ENCODE measurements around the gene NUCB2.
"Not testable (repeated sequence)": the region's sequence is repeated elsewhere in the genome, so short reads cannot be mapped to it uniquely, and the experiment has no call there.

NUCB2 gene

DNA sequence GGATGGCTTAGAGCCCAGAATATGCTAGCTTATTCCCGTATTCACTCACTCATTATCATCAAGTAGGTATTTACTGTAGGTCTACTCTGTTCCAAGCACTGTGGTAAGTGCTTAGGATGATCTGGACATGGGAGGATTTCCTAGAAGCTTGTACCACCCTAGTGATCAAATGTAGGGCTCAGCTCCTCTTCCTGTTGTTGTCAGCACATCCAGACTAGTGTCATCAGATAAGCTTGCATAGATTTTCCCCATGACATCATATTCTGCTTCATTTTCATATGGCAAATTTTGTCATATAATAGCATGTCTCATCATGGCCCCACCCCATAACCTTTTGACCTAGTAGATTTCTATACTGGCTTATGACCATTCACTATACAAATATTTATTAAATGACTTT lies 19.3 kb upstream of the NUCB2 start:
- ATAC-seq (peak; percentile 27), DNase-seq (no peak)
- Mint-ChIP-seq H3K4me1 (peaks cover 34% of the 10 kb centered on the region), H3K4me3 (no peak overlapping the region), H3K27me3 (peaks cover under 1% of the 10 kb centered on the region), H3K27ac (no peak overlapping the region), H3K9me3 (no peaks in the 10 kb centered on the region), H3K36me3 (ENCODE audit: low read depth) (no peaks in the 10 kb centered on the region)

DNA sequence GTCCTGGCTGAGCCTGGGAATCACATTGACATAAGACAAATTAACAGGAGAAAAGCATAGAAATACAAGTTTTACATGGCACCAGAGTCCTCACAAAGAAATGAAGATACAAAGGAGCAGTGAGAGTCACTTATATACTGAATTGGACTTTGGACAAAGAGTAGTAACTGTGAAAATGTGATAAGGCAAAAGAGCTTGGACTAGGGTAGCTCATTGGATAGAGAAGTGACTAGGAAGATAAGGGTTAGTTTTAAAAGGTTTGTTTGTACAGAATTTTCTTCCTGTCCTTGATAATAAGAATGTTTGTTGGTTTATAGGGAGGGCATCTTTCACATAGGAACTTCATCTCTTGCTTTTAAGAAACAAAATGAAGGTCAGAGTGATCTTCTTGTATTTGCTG lies 17.9 kb upstream of the NUCB2 start:
- ATAC-seq (no peak), DNase-seq (no peak)
- H3K27ac Mint-ChIP-seq, result no peak overlapping the region
- H3K4me1 Mint-ChIP-seq, result peaks cover 34% of the 10 kb centered on the region
- no peaks in the 10 kb centered on the region for H3K27me3 Mint-ChIP-seq
- no peaks in the 10 kb centered on the region for H3K9me3 Mint-ChIP-seq
- H3K36me3 Mint-ChIP-seq (ENCODE audit: low read depth), result no peaks in the 10 kb centered on the region
- no peak overlapping the region for H3K4me3 Mint-ChIP-seq

DNA sequence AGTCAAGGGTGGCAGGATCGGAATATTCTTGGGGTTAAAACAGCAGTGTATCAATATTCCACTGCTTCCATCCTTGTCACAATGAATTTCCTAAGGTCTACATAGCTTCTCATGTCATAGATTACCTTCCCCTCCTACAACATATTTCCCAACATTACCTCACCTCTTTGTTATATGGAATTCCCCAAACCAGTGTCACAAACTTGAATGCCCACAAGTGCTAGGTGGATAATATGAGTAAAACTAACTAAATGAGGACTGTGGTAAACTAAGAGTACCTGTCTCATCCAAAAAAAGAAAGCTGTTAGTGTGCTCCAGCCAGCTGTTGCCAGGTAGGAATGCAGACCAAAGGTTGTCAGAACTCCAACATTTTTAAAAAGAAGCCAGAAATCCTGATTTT lies 17.0 kb upstream of the NUCB2 start:
- H3K36me3 Mint-ChIP-seq (ENCODE audit: low read depth), result no peaks in the 10 kb centered on the region
- no peaks in the 10 kb centered on the region for H3K9me3 Mint-ChIP-seq
- ATAC-seq (peak; percentile 29), DNase-seq (no peak)
- H3K27ac Mint-ChIP-seq, result peak overlapping the region; percentile 8
- H3K4me1 Mint-ChIP-seq, result peaks cover 36% of the 10 kb centered on the region
- H3K27me3 Mint-ChIP-seq, result peaks cover 2% of the 10 kb centered on the region
- H3K4me3 Mint-ChIP-seq, result no peak overlapping the region

DNA sequence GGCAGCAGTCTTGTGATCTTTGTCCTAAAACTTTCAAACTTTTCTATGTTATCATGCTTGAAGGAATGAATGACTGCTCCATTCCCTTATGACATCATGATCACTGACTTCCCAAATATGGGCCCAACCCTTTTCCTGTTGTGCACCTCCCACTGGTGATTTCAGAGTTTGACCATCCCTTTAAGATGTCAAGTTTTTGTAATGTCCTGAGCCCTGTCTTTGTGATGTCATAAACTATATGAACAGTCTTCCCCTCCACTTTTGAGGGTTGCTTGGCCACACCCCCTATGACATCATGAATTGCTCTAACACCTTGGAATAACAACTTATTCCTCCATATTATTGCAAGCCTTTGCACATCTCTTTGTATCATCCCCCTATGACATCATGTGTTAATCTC lies 16.5 kb upstream of the NUCB2 start:
- Mint-ChIP-seq H3K9me3 (no peaks in the 10 kb centered on the region), H3K4me3 (no peak overlapping the region), H3K36me3 (ENCODE audit: low read depth) (no peaks in the 10 kb centered on the region), H3K4me1 (peaks cover 36% of the 10 kb centered on the region), H3K27me3 (peaks cover 2% of the 10 kb centered on the region), H3K27ac (no peak overlapping the region)
- no peak for ATAC-seq
- DNase-seq, result no peak

DNA sequence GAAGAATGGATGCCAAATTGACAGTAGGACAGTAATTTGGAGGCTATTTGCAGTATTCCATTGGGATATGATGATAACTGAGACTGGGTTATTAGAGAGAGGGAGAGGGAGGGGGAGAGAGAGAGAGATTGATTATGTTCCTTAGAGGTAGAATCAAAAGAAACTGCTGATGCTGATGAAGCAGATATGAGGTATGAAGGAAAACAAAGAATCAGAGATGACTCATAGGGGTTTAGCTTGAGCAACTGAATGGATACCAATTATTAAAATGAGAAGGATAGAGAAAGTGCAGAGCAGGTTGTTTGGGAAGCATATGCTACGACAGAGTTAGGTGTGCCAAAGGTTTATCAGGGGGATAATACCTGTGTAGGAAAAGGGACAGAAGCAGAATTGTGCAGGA lies 12.8 kb upstream of the NUCB2 start:
- H3K4me3 Mint-ChIP-seq, result no peak overlapping the region
- DNase-seq (no peak), ATAC-seq (no peak)
- H3K27me3 Mint-ChIP-seq, result peaks cover 2% of the 10 kb centered on the region
- no peaks in the 10 kb centered on the region for H3K36me3 Mint-ChIP-seq (ENCODE audit: low read depth)
- H3K4me1 Mint-ChIP-seq, result peaks cover 26% of the 10 kb centered on the region
- no peaks in the 10 kb centered on the region for H3K9me3 Mint-ChIP-seq
- H3K27ac Mint-ChIP-seq, result no peak overlapping the region

DNA sequence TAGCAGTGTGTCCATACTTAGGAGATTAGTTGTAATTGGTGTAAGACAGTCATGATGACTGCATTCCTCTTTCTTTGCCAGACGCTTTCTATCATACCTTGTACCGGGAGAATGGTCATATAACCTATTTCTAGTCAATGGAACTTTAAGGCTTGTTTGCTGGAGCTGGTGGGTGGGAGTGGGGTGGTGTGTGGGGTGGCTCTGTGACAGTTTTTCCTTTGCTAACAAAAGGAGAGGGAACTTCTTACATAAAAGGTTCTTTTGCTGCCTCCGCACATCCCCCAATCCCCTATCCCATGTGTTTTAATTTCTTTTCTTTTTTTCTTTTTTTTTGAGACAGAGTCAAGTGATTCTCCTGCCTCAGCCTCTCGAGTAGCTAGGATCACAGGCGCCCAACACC lies 9.8 kb upstream of the NUCB2 start:
- H3K9me3 Mint-ChIP-seq, result no peaks in the 10 kb centered on the region
- no peak overlapping the region for H3K4me3 Mint-ChIP-seq
- ATAC-seq, result no peak
- H3K36me3 Mint-ChIP-seq (ENCODE audit: low read depth), result no peaks in the 10 kb centered on the region
- peaks cover 14% of the 10 kb centered on the region for H3K4me1 Mint-ChIP-seq
- H3K27me3 Mint-ChIP-seq, result peaks cover 2% of the 10 kb centered on the region
- no peak overlapping the region for H3K27ac Mint-ChIP-seq
- no peak for DNase-seq

DNA sequence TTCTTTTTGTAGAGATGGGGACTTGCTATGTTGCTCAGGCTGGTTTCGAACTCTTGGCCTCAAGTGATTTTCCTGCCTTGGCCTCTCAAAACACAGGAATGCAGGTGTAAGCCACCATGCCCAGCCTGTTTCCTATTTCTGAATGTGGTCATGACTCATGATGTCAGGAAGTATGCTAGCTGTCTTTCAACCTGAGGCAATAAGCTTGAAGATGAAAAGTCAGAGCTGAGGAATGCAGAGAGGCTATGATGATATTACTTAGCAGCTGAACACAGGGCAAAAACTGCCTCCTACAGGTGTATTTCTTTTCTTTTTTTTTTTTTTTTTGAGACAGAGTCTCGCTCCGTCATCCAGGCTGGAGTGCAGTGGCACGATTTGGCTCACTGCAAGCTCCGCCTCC lies 9.0 kb upstream of the NUCB2 start:
- no peak overlapping the region for H3K27ac Mint-ChIP-seq
- DNase-seq, result no peak
- no peak overlapping the region for H3K4me3 Mint-ChIP-seq
- peaks cover 14% of the 10 kb centered on the region for H3K4me1 Mint-ChIP-seq
- peaks cover 3% of the 10 kb centered on the region for H3K27me3 Mint-ChIP-seq
- no peaks in the 10 kb centered on the region for H3K9me3 Mint-ChIP-seq
- peak; percentile 63 for ATAC-seq
- H3K36me3 Mint-ChIP-seq (ENCODE audit: low read depth), result no peaks in the 10 kb centered on the region

DNA sequence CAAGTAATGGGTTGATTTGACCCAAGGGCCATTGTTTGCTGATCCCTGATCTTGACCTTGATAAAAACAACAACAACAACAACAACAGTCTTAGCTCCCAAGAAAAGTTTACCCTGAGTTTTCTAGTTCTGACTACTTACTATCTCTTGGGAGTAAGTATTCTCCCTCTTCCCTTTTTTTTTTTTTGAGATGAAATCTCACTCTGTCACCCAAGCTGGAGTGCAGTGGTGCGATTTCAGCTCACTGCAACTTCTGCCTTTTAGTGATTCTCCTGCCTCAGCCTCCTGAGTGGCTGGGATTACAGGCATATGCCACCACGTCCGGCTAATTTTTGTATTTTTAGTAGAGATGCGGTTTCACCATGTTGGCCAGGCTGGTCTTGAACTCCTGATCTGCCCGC lies 8.0 kb upstream of the NUCB2 start:
- H3K9me3 Mint-ChIP-seq; H3K4me3 Mint-ChIP-seq; ATAC-seq; DNase-seq; H3K27me3 Mint-ChIP-seq; H3K36me3 Mint-ChIP-seq (ENCODE audit: low read depth); H3K27ac Mint-ChIP-seq: not testable (repeated sequence)
- peaks cover 14% of the 10 kb centered on the region for H3K4me1 Mint-ChIP-seq

DNA sequence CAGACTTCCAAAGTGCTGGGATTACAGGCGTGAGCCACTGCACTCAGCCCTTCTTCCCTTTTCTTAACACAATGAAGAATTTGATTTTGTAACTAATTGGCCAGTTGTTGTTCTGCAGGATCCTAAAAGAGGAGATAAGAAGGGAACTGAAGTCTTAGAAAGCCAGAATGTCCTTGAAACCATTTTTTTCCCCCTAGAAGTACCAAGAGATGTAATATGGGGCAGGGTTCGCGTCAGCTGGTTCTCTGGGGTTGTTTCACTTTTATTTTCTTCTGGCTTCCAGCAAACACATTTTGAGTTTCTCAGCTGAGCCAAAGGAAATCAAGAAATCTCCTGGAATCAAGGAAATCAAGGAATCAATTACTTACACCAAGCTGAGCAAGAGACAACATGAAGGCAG lies 7.6 kb upstream of the NUCB2 start:
- H3K9me3 Mint-ChIP-seq, result no peaks in the 10 kb centered on the region
- no peak for DNase-seq
- H3K4me1 Mint-ChIP-seq, result peaks cover 12% of the 10 kb centered on the region
- no peak for ATAC-seq
- H3K27me3 Mint-ChIP-seq, result peaks cover 3% of the 10 kb centered on the region
- H3K4me3 Mint-ChIP-seq, result no peak overlapping the region
- no peak overlapping the region for H3K27ac Mint-ChIP-seq
- H3K36me3 Mint-ChIP-seq (ENCODE audit: low read depth), result no peaks in the 10 kb centered on the region

DNA sequence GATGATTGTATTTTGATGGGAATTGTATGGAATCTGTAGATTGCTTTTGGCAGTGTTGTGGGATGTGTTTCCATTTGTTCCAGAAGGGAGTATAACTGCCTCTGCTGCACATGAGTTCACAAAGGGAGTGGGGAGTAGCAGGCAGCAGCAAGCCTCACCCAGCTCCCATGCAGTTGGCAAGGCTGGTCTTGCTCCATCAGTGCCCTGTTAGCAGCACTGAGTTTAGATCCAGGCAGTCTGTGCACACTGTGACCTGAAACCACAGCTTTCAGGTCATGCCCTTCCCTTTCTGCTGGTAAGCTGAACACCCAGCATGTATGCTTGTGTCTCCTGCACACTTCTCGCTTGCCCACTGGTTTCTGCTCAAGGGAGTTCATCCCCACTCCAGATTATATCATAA lies 3.7 kb upstream of the NUCB2 start:
- Mint-ChIP-seq H3K4me1 (peaks cover 24% of the 10 kb centered on the region), H3K9me3 (no peaks in the 10 kb centered on the region), H3K27ac (no peak overlapping the region), H3K27me3 (peaks cover 3% of the 10 kb centered on the region), H3K4me3 (no peak overlapping the region), H3K36me3 (ENCODE audit: low read depth) (no peaks in the 10 kb centered on the region)
- DNase-seq (no peak), ATAC-seq (no peak)

DNA sequence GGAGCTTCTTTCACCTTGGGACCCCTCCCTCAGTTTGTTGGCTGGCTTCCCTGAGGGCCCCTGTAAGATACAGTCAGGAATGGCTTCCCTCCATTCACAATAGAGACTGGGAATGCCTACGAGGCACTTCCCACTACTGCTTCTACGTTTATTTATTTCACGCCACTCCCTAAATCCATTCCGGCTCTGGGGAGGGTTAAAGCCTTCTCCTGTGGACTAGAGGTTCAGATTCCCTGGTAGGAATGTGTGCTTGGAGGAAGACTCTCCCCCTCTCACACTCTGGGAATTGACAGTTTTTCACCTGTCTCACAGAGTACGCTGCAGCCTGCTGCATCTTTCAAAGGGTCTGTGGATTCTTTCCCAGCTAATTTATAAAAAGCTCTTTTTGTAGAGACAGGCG lies 3.3 kb upstream of the NUCB2 start:
- no peaks in the 10 kb centered on the region for H3K9me3 Mint-ChIP-seq
- DNase-seq, result no peak
- no peak overlapping the region for H3K4me3 Mint-ChIP-seq
- H3K27me3 Mint-ChIP-seq, result peaks cover 3% of the 10 kb centered on the region
- peaks cover 26% of the 10 kb centered on the region for H3K4me1 Mint-ChIP-seq
- H3K27ac Mint-ChIP-seq, result no peak overlapping the region
- ATAC-seq, result no peak
- no peaks in the 10 kb centered on the region for H3K36me3 Mint-ChIP-seq (ENCODE audit: low read depth)

DNA sequence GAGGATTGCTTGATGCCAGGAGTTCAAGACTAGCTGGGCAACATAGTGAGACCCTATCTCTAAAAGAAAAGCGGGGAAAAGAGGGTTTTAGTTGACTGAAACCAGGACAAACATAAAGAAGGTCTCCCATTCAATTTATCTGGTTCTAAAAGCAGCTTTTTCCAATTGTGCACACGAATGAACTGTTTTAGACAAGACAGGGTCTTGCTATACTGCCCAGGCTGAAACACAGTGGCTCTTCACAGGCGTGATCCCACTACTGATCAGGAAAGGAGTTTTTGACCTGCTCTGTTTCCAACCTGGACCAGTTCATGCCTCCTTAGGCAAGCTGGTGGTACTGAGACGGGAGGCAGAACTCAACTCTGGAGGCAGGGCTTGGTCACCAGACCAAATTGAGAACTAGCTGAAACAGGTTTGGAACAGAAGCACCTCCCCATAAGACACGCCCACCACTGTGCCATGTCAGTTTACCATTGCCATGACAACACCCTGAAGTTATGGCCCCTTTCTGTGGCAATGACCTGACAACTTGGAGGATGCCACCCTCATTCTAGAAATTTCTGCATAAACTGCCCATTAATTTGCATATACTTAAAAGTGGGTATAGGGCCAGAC lies 2.8 kb upstream of the NUCB2 start:
- no peaks in the 10 kb centered on the region for H3K9me3 Mint-ChIP-seq
- DNase-seq, result no peak
- H3K4me3 Mint-ChIP-seq, result no peak overlapping the region
- H3K36me3 Mint-ChIP-seq (ENCODE audit: low read depth), result no peaks in the 10 kb centered on the region
- H3K4me1 Mint-ChIP-seq, result peaks cover 30% of the 10 kb centered on the region
- no peak overlapping the region for H3K27ac Mint-ChIP-seq
- peaks cover 3% of the 10 kb centered on the region for H3K27me3 Mint-ChIP-seq
- no peak for ATAC-seq

DNA sequence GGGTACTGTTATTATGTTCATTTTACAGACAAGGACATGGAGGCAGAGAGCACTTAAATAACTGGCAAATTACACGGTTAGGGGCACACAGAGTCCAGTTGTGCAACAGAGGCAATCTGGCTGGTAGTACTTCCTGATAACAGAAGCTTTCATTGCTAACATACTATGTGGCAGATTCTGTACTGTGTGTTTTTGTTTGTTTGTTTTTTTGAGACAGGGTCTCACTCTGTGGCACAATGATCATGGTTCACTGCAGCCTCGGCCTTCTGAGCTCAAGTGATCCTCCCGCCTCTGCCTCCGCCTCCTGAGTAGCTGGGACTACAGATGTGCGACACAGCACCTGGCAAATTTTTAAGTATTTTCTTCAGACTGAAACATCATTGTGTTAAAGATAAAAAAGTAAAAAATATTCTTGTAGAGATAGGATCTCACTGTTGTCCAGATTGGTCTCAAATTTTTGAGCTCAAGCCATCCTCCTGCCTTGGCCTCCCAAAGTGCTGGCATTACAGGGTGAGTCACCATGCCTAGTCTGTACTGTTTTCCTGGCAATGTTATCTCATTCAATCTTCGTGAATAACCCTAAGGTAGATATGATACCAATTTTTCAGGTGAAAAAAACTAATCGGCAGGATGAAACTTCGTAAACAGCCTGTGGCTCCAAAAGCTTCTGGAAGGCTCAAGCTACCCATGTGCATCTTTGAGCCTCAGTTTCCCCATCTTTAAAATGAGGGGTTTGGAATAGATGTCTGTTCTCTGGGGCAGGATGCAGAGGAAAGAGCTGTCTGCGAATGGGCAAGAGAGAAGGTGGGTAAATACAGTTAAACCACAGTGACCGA lies 921 bp upstream of the NUCB2 start:
- Mint-ChIP-seq H3K9me3 (no peaks in the 10 kb centered on the region), H3K4me1 (peaks cover 38% of the 10 kb centered on the region), H3K27ac (peak overlapping the region; percentile 97), H3K27me3 (peaks cover 3% of the 10 kb centered on the region), H3K36me3 (ENCODE audit: low read depth) (no peaks in the 10 kb centered on the region), H3K4me3 (peak overlapping the region; percentile 91)
- no peak for DNase-seq
- no peak for ATAC-seq

DNA sequence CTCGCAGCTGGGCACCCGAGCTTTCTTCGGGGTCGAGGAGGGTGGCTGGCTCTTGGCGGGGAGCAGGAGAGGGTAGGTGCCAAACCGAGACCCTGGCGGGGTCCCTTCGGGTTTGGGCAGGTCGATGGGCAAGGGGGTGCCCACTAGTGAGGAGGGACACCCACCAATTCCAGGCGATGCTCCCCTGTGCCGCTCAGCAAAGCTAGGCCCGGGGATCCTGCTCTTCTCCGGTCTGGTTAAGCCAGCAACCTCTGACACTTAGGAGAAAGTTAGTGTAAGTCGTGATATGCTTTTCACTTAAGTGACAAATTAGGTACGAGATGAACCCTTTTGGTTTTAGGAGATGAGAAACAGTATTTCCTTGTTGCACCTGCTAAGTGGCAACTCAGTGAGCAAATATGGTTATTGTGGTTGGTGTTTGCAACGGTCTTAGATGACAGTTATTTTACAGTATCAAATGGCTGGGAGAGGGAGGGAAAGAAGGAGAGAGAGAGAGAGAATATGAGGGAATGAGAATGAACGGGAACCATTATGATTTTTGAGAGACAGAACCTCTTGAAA lies 565 bp downstream of the NUCB2 start:
- DNase-seq (no peak), ATAC-seq (peak; percentile 45)
- H3K4me1 Mint-ChIP-seq, result peaks cover 48% of the 10 kb centered on the region
- H3K36me3 Mint-ChIP-seq (ENCODE audit: low read depth), result peaks cover 2% of the 10 kb centered on the region
- peak overlapping the region; percentile 97 for H3K27ac Mint-ChIP-seq
- H3K27me3 Mint-ChIP-seq, result peaks cover 3% of the 10 kb centered on the region
- H3K9me3 Mint-ChIP-seq, result no peaks in the 10 kb centered on the region
- peak overlapping the region; percentile 91 for H3K4me3 Mint-ChIP-seq

DNA sequence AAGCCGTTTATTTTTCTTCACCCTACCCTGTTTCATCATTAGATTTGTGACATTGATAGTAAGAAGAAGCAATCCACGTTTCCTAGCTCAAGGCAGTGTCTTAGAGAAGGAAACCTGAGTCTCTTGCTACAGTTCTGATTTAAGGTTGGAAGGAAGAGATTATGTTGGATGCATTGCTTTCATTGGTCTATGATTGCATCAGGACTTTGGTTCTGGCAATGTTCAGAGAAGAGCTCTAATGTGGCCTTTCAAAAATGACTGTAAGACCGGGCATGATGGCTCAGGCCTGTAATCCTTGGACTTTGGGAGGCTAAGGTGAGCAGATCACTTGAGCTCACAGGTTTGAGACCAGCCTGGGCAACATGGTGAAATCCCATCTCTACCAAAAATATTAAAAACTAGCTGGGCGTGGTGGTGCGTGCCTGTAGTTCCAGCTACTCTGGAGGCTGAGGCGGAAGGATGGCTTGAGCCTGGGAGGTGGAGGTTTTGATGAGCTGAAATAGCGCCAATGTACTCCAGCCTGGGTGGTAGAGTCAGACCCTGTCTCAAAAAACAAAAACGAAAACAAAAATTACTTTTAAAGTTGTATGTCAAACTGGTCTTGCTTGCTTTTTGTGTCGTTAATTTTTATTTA lies 4.1 kb downstream of the NUCB2 start:
- Mint-ChIP-seq H3K27ac (peak overlapping the region; percentile 97), H3K9me3 (no peaks in the 10 kb centered on the region), H3K4me1 (peaks cover 66% of the 10 kb centered on the region), H3K27me3 (no peaks in the 10 kb centered on the region), H3K4me3 (peak overlapping the region; percentile 70), H3K36me3 (ENCODE audit: low read depth) (peaks cover 14% of the 10 kb centered on the region)
- no peak for ATAC-seq
- no peak for DNase-seq
